IMR-90 (cell line): ENCODE measurements around the gene DRAXIN. TPM values are rescaled to one million over a fixed set of nuclear protein-coding genes. Genes with fewer than 3 reads are reported as not detected.

Experiments used
- ATAC-seq: fragments of 200-7000 bp; cut with Tn5 transposase; 2 replicates; pipeline ENCODE4 v1.9.1; 2020; ENCODE audit warnings: low read depth, mild to moderate bottlenecking, moderate library complexity
- BruUV-seq: library from RNA; stranded (reverse); fragments of 400-500 nt; replicated peaks from 2 replicates; lab custom pipeline; 2021; lab: Mats Ljungman, UMichigan
- CTCF ChIA-PET: fragments of 300-600 bp; formaldehyde crosslinking; extraction: SDS; loops from one replicate; lab custom pipeline; 2021; ENCODE audit warnings: antibody characterized with exemption; lab: Yijun Ruan, JAX
- POLR2A ChIA-PET: fragments of 300-600 bp; sonication (Branson Sonifier 250); formaldehyde crosslinking; loops from one replicate; lab custom pipeline; 2022; ENCODE audit warnings: antibody characterized with exemption; ENCODE audit not compliant: unreplicated experiment; lab: Charles Lee
- DNase-seq: peaks from one replicate; pipeline ENCODE4 v3.0.0; 2013
- H2AFZ ChIP-seq: replicated peaks from 2 replicates; pipeline ENCODE3; 2013; ENCODE audit warnings: low read length, mild to moderate bottlenecking; ENCODE audit not compliant: poor library complexity
- H2AK5ac ChIP-seq: 2 replicates; pipeline ENCODE4 v1.6.1; 2013; ENCODE audit warnings: low read depth, low read length, inconsistent platforms
- H2AK9ac ChIP-seq: replicated peaks from 2 replicates; pipeline ENCODE3; 2013; ENCODE audit warnings: mild to moderate bottlenecking, low read depth, low read length, moderate library complexity; ENCODE audit not compliant: poor library complexity
- H2BK120ac ChIP-seq: 2 replicates; pipeline ENCODE4 v1.6.1; 2013; ENCODE audit warnings: low read depth, low read length, inconsistent platforms
- H2BK15ac ChIP-seq: 3 replicates; pipeline ENCODE4 v1.6.1; 2013; ENCODE audit warnings: low read depth, low read length, inconsistent platforms
- H2BK20ac ChIP-seq: 2 replicates; pipeline ENCODE4 v1.6.1; 2013; ENCODE audit warnings: low read depth, mild to moderate bottlenecking, inconsistent platforms, low read length, moderate library complexity
- H2BK5ac ChIP-seq: 2 replicates; pipeline ENCODE4 v1.6.1; 2013; ENCODE audit warnings: mild to moderate bottlenecking, low read depth, low read length, inconsistent platforms; ENCODE audit not compliant: poor library complexity, severe bottlenecking
- H3K14ac ChIP-seq: replicated peaks from 2 replicates; pipeline ENCODE4 v1.6.1; 2013; ENCODE audit warnings: low read depth, low read length, inconsistent platforms
- H3K18ac ChIP-seq: 2 replicates; pipeline ENCODE4 v1.6.1; 2013; ENCODE audit warnings: low read depth, low read length, control low read depth
- H3K23ac ChIP-seq: 2 replicates; pipeline ENCODE4 v1.6.1; 2013; ENCODE audit warnings: low read depth, low read length, inconsistent platforms
- H3K27ac ChIP-seq: 2 replicates; pipeline ENCODE4 v1.5.1; 2013; ENCODE audit warnings: mild to moderate bottlenecking, control low read depth, low read length; ENCODE audit not compliant: insufficient read depth
- H3K27me3 ChIP-seq: 2 replicates; pipeline ENCODE4 v1.6.1; 2013; ENCODE audit warnings: low read length; ENCODE audit not compliant: control insufficient read depth, insufficient read depth
- H3K36me3 ChIP-seq: 2 replicates; pipeline ENCODE4 v1.6.1; 2013; ENCODE audit warnings: low read length, mixed read lengths; ENCODE audit not compliant: control insufficient read depth, insufficient read depth
- H3K4ac ChIP-seq: 2 replicates; pipeline ENCODE4 v1.6.1; 2013; ENCODE audit warnings: low read depth, low read length, inconsistent platforms
- H3K4me1 ChIP-seq: 2 replicates; pipeline ENCODE4 v1.6.1; 2013; ENCODE audit warnings: low read length, mixed read lengths; ENCODE audit not compliant: control insufficient read depth, insufficient read depth
- H3K4me2 ChIP-seq: 2 replicates; pipeline ENCODE4 v1.6.1; 2013; ENCODE audit warnings: low read depth, mild to moderate bottlenecking, control low read depth, low read length, moderate library complexity
- H3K4me3 ChIP-seq: 2 replicates; pipeline ENCODE4 v1.5.1; 2013; ENCODE audit warnings: low read depth, mild to moderate bottlenecking, control low read depth, low read length, moderate library complexity; ENCODE audit not compliant: insufficient read depth
- H3K56ac ChIP-seq: 2 replicates; pipeline ENCODE4 v1.6.1; 2013; ENCODE audit warnings: low read length, inconsistent platforms; ENCODE audit not compliant: insufficient read depth; ENCODE audit errors: extremely low read depth
- H3K79me1 ChIP-seq, 2 experiments: 2 replicates each; pipeline ENCODE4 v1.6.1; 2013; ENCODE audit warnings: low read length in 2 of 2, inconsistent platforms in 1 of 2, low read depth in 1 of 2
- H3K9ac ChIP-seq: 2 replicates; pipeline ENCODE4 v1.6.1; 2013; ENCODE audit warnings: low read depth, low read length, control low read depth
- H3K9me1 ChIP-seq: 2 replicates; pipeline ENCODE4 v1.6.1; 2013; ENCODE audit warnings: low read length, inconsistent platforms; ENCODE audit not compliant: insufficient read depth
- H3K9me3 ChIP-seq: 2 replicates; pipeline ENCODE4 v1.6.1; 2013; ENCODE audit warnings: low read length; ENCODE audit not compliant: control insufficient read depth, insufficient read depth
- H4K20me1 ChIP-seq: 2 replicates; pipeline ENCODE4 v1.6.1; 2013; ENCODE audit warnings: low read length, inconsistent platforms; ENCODE audit not compliant: insufficient read depth
- H4K5ac ChIP-seq: 2 replicates; pipeline ENCODE4 v1.6.1; 2013; ENCODE audit warnings: mild to moderate bottlenecking, low read depth, low read length, control low read depth
- H4K8ac ChIP-seq, 2 experiments: 2 replicates each; pipeline ENCODE4 v1.6.1; 2013; ENCODE audit warnings: low read depth in 2 of 2, low read length in 2 of 2, control low read depth in 1 of 2, inconsistent platforms in 1 of 2
- H4K91ac ChIP-seq: 2 replicates; pipeline ENCODE4 v1.6.1; 2013; ENCODE audit warnings: low read depth, low read length, inconsistent platforms; ENCODE audit not compliant: insufficient read depth
- BHLHE40 ChIP-seq: fragments of 150-350 bp; IDR thresholded peaks from 2 replicates; pipeline ENCODE4 v1.6.1; 2016; ENCODE audit warnings: mild to moderate bottlenecking, low read depth, low read length
- CEBPB ChIP-seq: IDR thresholded peaks from 2 replicates; pipeline ENCODE4 v1.6.1; 2012; ENCODE audit warnings: low read depth, low read length, improper control_type of control experiment
- CHD1 ChIP-seq: IDR thresholded peaks from 2 replicates; pipeline ENCODE4 v1.6.1; 2012; ENCODE audit warnings: low read depth, low read length, improper control_type of control experiment
- CTCF ChIP-seq: conservative IDR thresholded peaks from 2 replicates; pipeline ENCODE4 v1.5.1; 2012; ENCODE audit warnings: mild to moderate bottlenecking, low read depth, low read length, improper control_type of control experiment
- FOS ChIP-seq: fragments of 150-350 bp; IDR thresholded peaks from 2 replicates; pipeline ENCODE4 v1.6.1; 2016; ENCODE audit warnings: low read depth, low read length
- MAFK ChIP-seq: IDR thresholded peaks from 2 replicates; pipeline ENCODE4 v1.6.1; 2012; ENCODE audit warnings: low read depth, low read length, improper control_type of control experiment
- MAZ ChIP-seq: IDR thresholded peaks from 2 replicates; pipeline ENCODE4 v1.6.1; 2012; ENCODE audit warnings: low read depth, mild to moderate bottlenecking, low read length, improper control_type of control experiment, moderate library complexity, borderline replicate concordance
- NFE2L2 ChIP-seq: fragments of 150-350 bp; IDR thresholded peaks from 2 replicates; pipeline ENCODE4 v1.6.1; 2016; ENCODE audit warnings: low read depth, mild to moderate bottlenecking, low read length
- POLR2A ChIP-seq: IDR thresholded peaks from 2 replicates; pipeline ENCODE4 v1.6.1; 2012; ENCODE audit warnings: mild to moderate bottlenecking, low read depth, low read length
- RAD21 ChIP-seq: IDR thresholded peaks from 2 replicates; pipeline ENCODE4 v1.6.1; 2012; ENCODE audit warnings: low read length, improper control_type of control experiment
- RCOR1 ChIP-seq: IDR thresholded peaks from 2 replicates; pipeline ENCODE4 v1.6.1; 2012; ENCODE audit warnings: mild to moderate bottlenecking, low read length, improper control_type of control experiment; ENCODE audit not compliant: insufficient replicate concordance
- RFX5 ChIP-seq: IDR thresholded peaks from 2 replicates; pipeline ENCODE4 v1.8.0; 2012; ENCODE audit warnings: low read depth, mild to moderate bottlenecking, low read length, moderate library complexity
- SMC3 ChIP-seq: fragments of 150-350 bp; IDR thresholded peaks from 2 replicates; pipeline ENCODE4 v1.6.1; 2016; ENCODE audit warnings: low read depth, mild to moderate bottlenecking, antibody characterized with exemption, low read length, moderate library complexity
- USF2 ChIP-seq: fragments of 150-350 bp; IDR thresholded peaks from 2 replicates; pipeline ENCODE4 v1.6.1; 2017; ENCODE audit warnings: mild to moderate bottlenecking, antibody characterized with exemption, low read length, low read depth
- WGBS, 2 experiments: methylation state at CpG; one replicate each; pipeline versions ENCODE4 v1.1.5 to v1.1.7; 2013; ENCODE audit warnings: missing lambda C conversion rate in 2 of 2; ENCODE audit not compliant: insufficient read length in 1 of 2; ENCODE audit errors: extremely low coverage in 2 of 2; 5-methylcytosine and 5-hydroxymethylcytosine counted together
- dilution Hi-C: fragments of 300-500 bp; cut with HindIII; formaldehyde crosslinking; loops from one replicate; pipeline ENCODE4 v1.14.3; 2018; ENCODE audit warnings: low sequenced_read_pairs; ENCODE audit not compliant: unreplicated experiment
- in situ Hi-C: fragments of 300-500 bp; cut with MboI; formaldehyde crosslinking; loops from 3 replicates; pipeline ENCODE4 v1.14.3; 2019; ENCODE audit warnings: low sequenced_read_pairs, inconsistent platforms, mixed read lengths
- intact Hi-C: fragments of 100-400 bp; cut with micrococcal nuclease; formaldehyde crosslinking; loops from 2 replicates; pipeline ENCODE4 v1.10.0; 2022
- polyA plus RNA-seq, 3 experiments: library from polyadenylated mRNA; depleted of rRNA; stranded (reverse); fragments of >200 nt; gene quantifications; 2 replicates each; pipeline ENCODE4 v1.2.3, GENCODE V29; 2012; ENCODE audit warnings: low replicate concordance in 1 of 3
- total RNA-seq: library from RNA; depleted of rRNA; stranded (reverse); fragments of >200 nt; gene quantifications from 2 replicates; pipeline ENCODE4 v1.2.3, GENCODE V29; 2012

DRAXIN gene
- total and polyA plus RNA-seq, 2 of the 4 experiments (the other 2 are of a cell fraction) = under 0.01 to 0.02 TPM

GRCh38 chr1:11707621-11708276 lies 16.2 kb downstream of the DRAXIN start:
- H2BK5ac ChIP-seq = no peak overlapping the region
- H3K27ac ChIP-seq = no peak overlapping the region
- dilution Hi-C loops (no loop called here), in situ Hi-C loops (no loop called here), intact Hi-C loops (no loop called here)
- TF ChIP-seq POLR2A = no peak
- no peak for TF ChIP-seq NFE2L2
- no peak for TF ChIP-seq MAFK
- TF ChIP-seq CHD1 = no peak
- TF ChIP-seq USF2 = no peak
- no peak for TF ChIP-seq CTCF
- TF ChIP-seq CEBPB = no peak
- TF ChIP-seq BHLHE40 = no peak
- no peak for TF ChIP-seq SMC3
- no peak for TF ChIP-seq RAD21
- no peak for TF ChIP-seq RFX5
- TF ChIP-seq FOS = no peak
- no peak for TF ChIP-seq MAZ
- TF ChIP-seq RCOR1 = no peak
- no peaks in the 10 kb centered on the region for H3K79me1 ChIP-seq
- BruUV-seq = no TSS peak
- peaks cover 34% of the 10 kb centered on the region for H3K27me3 ChIP-seq
- H3K18ac ChIP-seq = no peak overlapping the region
- no peak overlapping the region for H4K91ac ChIP-seq
- no peak overlapping the region for H2AFZ ChIP-seq
- no peak overlapping the region for H3K23ac ChIP-seq
- DNase-seq (no peak), ATAC-seq (no peak)
- no peak overlapping the region for H2AK9ac ChIP-seq
- no peak overlapping the region for H3K9ac ChIP-seq
- WGBS, 2 experiments = 46% methylated on average over 5 of the region's 17 CpGs; no CpG with 5 or more reads in 1 of the 2 experiments
- H2BK15ac ChIP-seq = no peak overlapping the region
- CTCF ChIA-PET = no interaction called here
- H3K4ac ChIP-seq = no peak overlapping the region
- no peaks in the 10 kb centered on the region for H4K20me1 ChIP-seq
- no peak overlapping the region for H4K5ac ChIP-seq
- H3K9me3 ChIP-seq = no peaks in the 10 kb centered on the region
- H3K4me2 ChIP-seq = no peak overlapping the region
- no peaks in the 10 kb centered on the region for H3K9me1 ChIP-seq
- H3K56ac ChIP-seq = no peak overlapping the region
- no peaks in the 10 kb centered on the region for H3K36me3 ChIP-seq
- H2AK5ac ChIP-seq = no peak overlapping the region
- no peak overlapping the region for H2BK20ac ChIP-seq
- POLR2A ChIA-PET = no interaction called here
- no peak overlapping the region for H3K4me3 ChIP-seq
- H3K14ac ChIP-seq = no peak overlapping the region
- H2BK120ac ChIP-seq = no peak overlapping the region
- no peak overlapping the region for H4K8ac ChIP-seq
- H3K4me1 ChIP-seq = no peaks in the 10 kb centered on the region
